IMR-90 (cell line): ENCODE results near the gene IFNA17. TPM values are rescaled to one million over a fixed set of nuclear protein-coding genes. Genes with fewer than 3 reads are reported as not detected.

Source experiments
- ATAC-seq: fragments of 200-7000 bp; cut with Tn5 transposase; 2 replicates; pipeline ENCODE4 v1.9.1; 2020; ENCODE audit warnings: low read depth, mild to moderate bottlenecking, moderate library complexity
- BruUV-seq: library from RNA; stranded (reverse); fragments of 400-500 nt; replicated peaks from 2 replicates; lab custom pipeline; 2021; lab: Mats Ljungman, UMichigan
- CTCF ChIA-PET: fragments of 300-600 bp; formaldehyde crosslinking; extraction: SDS; loops from one replicate; lab custom pipeline; 2021; ENCODE audit warnings: antibody characterized with exemption; lab: Yijun Ruan, JAX
- POLR2A ChIA-PET: fragments of 300-600 bp; sonication (Branson Sonifier 250); formaldehyde crosslinking; loops from one replicate; lab custom pipeline; 2022; ENCODE audit warnings: antibody characterized with exemption; ENCODE audit not compliant: unreplicated experiment; lab: Charles Lee
- DNase-seq: peaks from one replicate; pipeline ENCODE4 v3.0.0; 2013
- H2AFZ ChIP-seq: replicated peaks from 2 replicates; pipeline ENCODE3; 2013; ENCODE audit warnings: low read length, mild to moderate bottlenecking; ENCODE audit not compliant: poor library complexity
- H2AK5ac ChIP-seq: 2 replicates; pipeline ENCODE4 v1.6.1; 2013; ENCODE audit warnings: low read depth, low read length, inconsistent platforms
- H2AK9ac ChIP-seq: replicated peaks from 2 replicates; pipeline ENCODE3; 2013; ENCODE audit warnings: mild to moderate bottlenecking, low read depth, low read length, moderate library complexity; ENCODE audit not compliant: poor library complexity
- H2BK120ac ChIP-seq: 2 replicates; pipeline ENCODE4 v1.6.1; 2013; ENCODE audit warnings: low read depth, low read length, inconsistent platforms
- H2BK15ac ChIP-seq: 3 replicates; pipeline ENCODE4 v1.6.1; 2013; ENCODE audit warnings: low read depth, low read length, inconsistent platforms
- H2BK20ac ChIP-seq: 2 replicates; pipeline ENCODE4 v1.6.1; 2013; ENCODE audit warnings: low read depth, mild to moderate bottlenecking, inconsistent platforms, low read length, moderate library complexity
- H2BK5ac ChIP-seq: 2 replicates; pipeline ENCODE4 v1.6.1; 2013; ENCODE audit warnings: mild to moderate bottlenecking, low read depth, low read length, inconsistent platforms; ENCODE audit not compliant: poor library complexity, severe bottlenecking
- H3K14ac ChIP-seq: replicated peaks from 2 replicates; pipeline ENCODE4 v1.6.1; 2013; ENCODE audit warnings: low read depth, low read length, inconsistent platforms
- H3K18ac ChIP-seq: 2 replicates; pipeline ENCODE4 v1.6.1; 2013; ENCODE audit warnings: low read depth, low read length, control low read depth
- H3K23ac ChIP-seq: 2 replicates; pipeline ENCODE4 v1.6.1; 2013; ENCODE audit warnings: low read depth, low read length, inconsistent platforms
- H3K27ac ChIP-seq: 2 replicates; pipeline ENCODE4 v1.5.1; 2013; ENCODE audit warnings: mild to moderate bottlenecking, control low read depth, low read length; ENCODE audit not compliant: insufficient read depth
- H3K27me3 ChIP-seq: 2 replicates; pipeline ENCODE4 v1.6.1; 2013; ENCODE audit warnings: low read length; ENCODE audit not compliant: control insufficient read depth, insufficient read depth
- H3K36me3 ChIP-seq: 2 replicates; pipeline ENCODE4 v1.6.1; 2013; ENCODE audit warnings: low read length, mixed read lengths; ENCODE audit not compliant: control insufficient read depth, insufficient read depth
- H3K4ac ChIP-seq: 2 replicates; pipeline ENCODE4 v1.6.1; 2013; ENCODE audit warnings: low read depth, low read length, inconsistent platforms
- H3K4me1 ChIP-seq: 2 replicates; pipeline ENCODE4 v1.6.1; 2013; ENCODE audit warnings: low read length, mixed read lengths; ENCODE audit not compliant: control insufficient read depth, insufficient read depth
- H3K4me2 ChIP-seq: 2 replicates; pipeline ENCODE4 v1.6.1; 2013; ENCODE audit warnings: low read depth, mild to moderate bottlenecking, control low read depth, low read length, moderate library complexity
- H3K4me3 ChIP-seq: 2 replicates; pipeline ENCODE4 v1.5.1; 2013; ENCODE audit warnings: low read depth, mild to moderate bottlenecking, control low read depth, low read length, moderate library complexity; ENCODE audit not compliant: insufficient read depth
- H3K56ac ChIP-seq: 2 replicates; pipeline ENCODE4 v1.6.1; 2013; ENCODE audit warnings: low read length, inconsistent platforms; ENCODE audit not compliant: insufficient read depth; ENCODE audit errors: extremely low read depth
- H3K79me1 ChIP-seq, 2 experiments: 2 replicates each; pipeline ENCODE4 v1.6.1; 2013; ENCODE audit warnings: low read length in 2 of 2, inconsistent platforms in 1 of 2, low read depth in 1 of 2
- H3K9ac ChIP-seq: 2 replicates; pipeline ENCODE4 v1.6.1; 2013; ENCODE audit warnings: low read depth, low read length, control low read depth
- H3K9me1 ChIP-seq: 2 replicates; pipeline ENCODE4 v1.6.1; 2013; ENCODE audit warnings: low read length, inconsistent platforms; ENCODE audit not compliant: insufficient read depth
- H3K9me3 ChIP-seq: 2 replicates; pipeline ENCODE4 v1.6.1; 2013; ENCODE audit warnings: low read length; ENCODE audit not compliant: control insufficient read depth, insufficient read depth
- H4K20me1 ChIP-seq: 2 replicates; pipeline ENCODE4 v1.6.1; 2013; ENCODE audit warnings: low read length, inconsistent platforms; ENCODE audit not compliant: insufficient read depth
- H4K5ac ChIP-seq: 2 replicates; pipeline ENCODE4 v1.6.1; 2013; ENCODE audit warnings: mild to moderate bottlenecking, low read depth, low read length, control low read depth
- H4K8ac ChIP-seq, 2 experiments: 2 replicates each; pipeline ENCODE4 v1.6.1; 2013; ENCODE audit warnings: low read depth in 2 of 2, low read length in 2 of 2, control low read depth in 1 of 2, inconsistent platforms in 1 of 2
- H4K91ac ChIP-seq: 2 replicates; pipeline ENCODE4 v1.6.1; 2013; ENCODE audit warnings: low read depth, low read length, inconsistent platforms; ENCODE audit not compliant: insufficient read depth
- BHLHE40 ChIP-seq: fragments of 150-350 bp; IDR thresholded peaks from 2 replicates; pipeline ENCODE4 v1.6.1; 2016; ENCODE audit warnings: mild to moderate bottlenecking, low read depth, low read length
- CEBPB ChIP-seq: IDR thresholded peaks from 2 replicates; pipeline ENCODE4 v1.6.1; 2012; ENCODE audit warnings: low read depth, low read length, improper control_type of control experiment
- CHD1 ChIP-seq: IDR thresholded peaks from 2 replicates; pipeline ENCODE4 v1.6.1; 2012; ENCODE audit warnings: low read depth, low read length, improper control_type of control experiment
- CTCF ChIP-seq: conservative IDR thresholded peaks from 2 replicates; pipeline ENCODE4 v1.5.1; 2012; ENCODE audit warnings: mild to moderate bottlenecking, low read depth, low read length, improper control_type of control experiment
- ELK1 ChIP-seq: fragments of 150-350 bp; IDR thresholded peaks from 2 replicates; pipeline ENCODE4 v1.6.1; 2016; ENCODE audit warnings: low read depth, mild to moderate bottlenecking, low read length, moderate library complexity, borderline replicate concordance
- FOS ChIP-seq: fragments of 150-350 bp; IDR thresholded peaks from 2 replicates; pipeline ENCODE4 v1.6.1; 2016; ENCODE audit warnings: low read depth, low read length
- MAFK ChIP-seq: IDR thresholded peaks from 2 replicates; pipeline ENCODE4 v1.6.1; 2012; ENCODE audit warnings: low read depth, low read length, improper control_type of control experiment
- MAZ ChIP-seq: IDR thresholded peaks from 2 replicates; pipeline ENCODE4 v1.6.1; 2012; ENCODE audit warnings: low read depth, mild to moderate bottlenecking, low read length, improper control_type of control experiment, moderate library complexity, borderline replicate concordance
- MXI1 ChIP-seq: IDR thresholded peaks from 2 replicates; pipeline ENCODE4 v1.6.1; 2012; ENCODE audit warnings: low read depth, mild to moderate bottlenecking, low read length, moderate library complexity, borderline replicate concordance
- NFE2L2 ChIP-seq: fragments of 150-350 bp; IDR thresholded peaks from 2 replicates; pipeline ENCODE4 v1.6.1; 2016; ENCODE audit warnings: low read depth, mild to moderate bottlenecking, low read length
- POLR2A ChIP-seq: IDR thresholded peaks from 2 replicates; pipeline ENCODE4 v1.6.1; 2012; ENCODE audit warnings: mild to moderate bottlenecking, low read depth, low read length
- RAD21 ChIP-seq: IDR thresholded peaks from 2 replicates; pipeline ENCODE4 v1.6.1; 2012; ENCODE audit warnings: low read length, improper control_type of control experiment
- RCOR1 ChIP-seq: IDR thresholded peaks from 2 replicates; pipeline ENCODE4 v1.6.1; 2012; ENCODE audit warnings: mild to moderate bottlenecking, low read length, improper control_type of control experiment; ENCODE audit not compliant: insufficient replicate concordance
- RFX5 ChIP-seq: IDR thresholded peaks from 2 replicates; pipeline ENCODE4 v1.8.0; 2012; ENCODE audit warnings: low read depth, mild to moderate bottlenecking, low read length, moderate library complexity
- SMC3 ChIP-seq: fragments of 150-350 bp; IDR thresholded peaks from 2 replicates; pipeline ENCODE4 v1.6.1; 2016; ENCODE audit warnings: low read depth, mild to moderate bottlenecking, antibody characterized with exemption, low read length, moderate library complexity
- USF2 ChIP-seq: fragments of 150-350 bp; IDR thresholded peaks from 2 replicates; pipeline ENCODE4 v1.6.1; 2017; ENCODE audit warnings: mild to moderate bottlenecking, antibody characterized with exemption, low read length, low read depth
- WGBS, 2 experiments: methylation state at CpG; one replicate each; pipeline versions ENCODE4 v1.1.5 to v1.1.7; 2013; ENCODE audit warnings: missing lambda C conversion rate in 2 of 2; ENCODE audit not compliant: insufficient read length in 1 of 2; ENCODE audit errors: extremely low coverage in 2 of 2; 5-methylcytosine and 5-hydroxymethylcytosine counted together
- dilution Hi-C: fragments of 300-500 bp; cut with HindIII; formaldehyde crosslinking; loops from one replicate; pipeline ENCODE4 v1.14.3; 2018; ENCODE audit warnings: low sequenced_read_pairs; ENCODE audit not compliant: unreplicated experiment
- in situ Hi-C: fragments of 300-500 bp; cut with MboI; formaldehyde crosslinking; loops from 3 replicates; pipeline ENCODE4 v1.14.3; 2019; ENCODE audit warnings: low sequenced_read_pairs, inconsistent platforms, mixed read lengths
- intact Hi-C: fragments of 100-400 bp; cut with micrococcal nuclease; formaldehyde crosslinking; loops from 2 replicates; pipeline ENCODE4 v1.10.0; 2022
- polyA plus RNA-seq, 3 experiments: library from polyadenylated mRNA; depleted of rRNA; stranded (reverse); fragments of >200 nt; gene quantifications; 2 replicates each; pipeline ENCODE4 v1.2.3, GENCODE V29; 2012; ENCODE audit warnings: low replicate concordance in 1 of 3
- total RNA-seq: library from RNA; depleted of rRNA; stranded (reverse); fragments of >200 nt; gene quantifications from 2 replicates; pipeline ENCODE4 v1.2.3, GENCODE V29; 2012

IFNA17 gene
- total and polyA plus RNA-seq, 2 of the 4 experiments (the other 2 are of a cell fraction) = not detected

GRCh38 chr9:21255538-21256212, 27.7 kb upstream of the IFNA17 start:
- no peak for DNase-seq
- H3K9me1 ChIP-seq = no peaks in the 10 kb centered on the region
- peaks cover 17% of the 10 kb centered on the region for H3K27me3 ChIP-seq
- no peak overlapping the region for H2BK120ac ChIP-seq
- POLR2A ChIA-PET = no interaction called here
- TF ChIP-seq FOS (no peak), MAFK (no peak), RFX5 (no peak), SMC3 (no peak), RCOR1 (no peak), CTCF (no peak), NFE2L2 (no peak), USF2 (no peak), RAD21 (no peak), CEBPB (no peak), BHLHE40 (no peak), MAZ (no peak), CHD1 (no peak), MXI1 (no peak), ELK1 (no peak), POLR2A (no peak)
- no peak overlapping the region for H4K91ac ChIP-seq
- H4K5ac ChIP-seq = no peak overlapping the region
- no peak overlapping the region for H2BK15ac ChIP-seq
- in situ Hi-C loops = no loop called here
- H3K9me3 ChIP-seq = no peaks in the 10 kb centered on the region
- H3K4me2 ChIP-seq = no peak overlapping the region
- CTCF ChIA-PET = no interaction called here
- no peak overlapping the region for H3K56ac ChIP-seq
- H2AK5ac ChIP-seq = no peak overlapping the region
- 80% methylated on average over 1 of the region's 5 CpGs; no CpG with 5 or more reads in 1 of the 2 experiments for WGBS, 2 experiments
- dilution Hi-C loops = no loop called here
- H4K20me1 ChIP-seq = no peaks in the 10 kb centered on the region
- no peak overlapping the region for H2BK5ac ChIP-seq
- H3K18ac ChIP-seq = no peak overlapping the region
- H2BK20ac ChIP-seq = no peak overlapping the region
- H3K4ac ChIP-seq = no peak overlapping the region
- no TSS peak for BruUV-seq
- H3K14ac ChIP-seq = no peak overlapping the region
- no peak overlapping the region for H3K4me3 ChIP-seq
- no peak overlapping the region for H3K27ac ChIP-seq
- intact Hi-C loops = no loop called here
- no peak overlapping the region for H3K23ac ChIP-seq
- H3K79me1 ChIP-seq = no peaks in the 10 kb centered on the region
- H4K8ac ChIP-seq = no peak overlapping the region
- H3K36me3 ChIP-seq = no peaks in the 10 kb centered on the region
- H3K9ac ChIP-seq = no peak overlapping the region
- no peak overlapping the region for H2AFZ ChIP-seq
- ATAC-seq = no peak
- no peak overlapping the region for H2AK9ac ChIP-seq
- 0 out of 2 replicates have a peak, but pooled peaks cover 1% of the 10 kb centered on the region for H3K4me1 ChIP-seq
